Sciatic nerve (tissue), 2 donors: Measurements from ENCODE around the gene PCDHGB2. TPM values are rescaled to one million over a fixed set of nuclear protein-coding genes. Genes with fewer than 3 reads are reported as not detected.
"Not testable (repeated sequence)": the region's sequence is repeated elsewhere in the genome, so short reads cannot be mapped to it uniquely, and the experiment has no call there.

Experiments used
- ATAC-seq: fragments of 200-7000 bp; cut with Tn5 transposase; one replicate; pipeline ENCODE4 v1.9.1; 2020; ENCODE audit warnings: mild to moderate bottlenecking, moderate library complexity
- DNase-seq: peaks from one replicate; pipeline ENCODE4 v3.0.0-alpha.2; 2020; ENCODE audit warnings: low spot score
- intact Hi-C: fragments of 100-400 bp; cut with DNase I; formaldehyde crosslinking; loops from one replicate; pipeline ENCODE4 v1.14.2; 2022
- total RNA-seq: library from RNA; stranded (reverse); fragmentation: NEBNext Ultra II Directional; extraction: Animal tissue kit (Norgen Biotek cat#: 25700); gene quantifications from one replicate; pipeline ENCODE4 v1.2.1, GENCODE V29; 2021
- donor health status: DM: no; HTN: no; CAD: no.
- donor health status: DM: no; HTN: no; CAD: no.

PCDHGB2 gene
- total RNA-seq, 1 donor from 2014 or later, result 10.2 TPM

DNA sequence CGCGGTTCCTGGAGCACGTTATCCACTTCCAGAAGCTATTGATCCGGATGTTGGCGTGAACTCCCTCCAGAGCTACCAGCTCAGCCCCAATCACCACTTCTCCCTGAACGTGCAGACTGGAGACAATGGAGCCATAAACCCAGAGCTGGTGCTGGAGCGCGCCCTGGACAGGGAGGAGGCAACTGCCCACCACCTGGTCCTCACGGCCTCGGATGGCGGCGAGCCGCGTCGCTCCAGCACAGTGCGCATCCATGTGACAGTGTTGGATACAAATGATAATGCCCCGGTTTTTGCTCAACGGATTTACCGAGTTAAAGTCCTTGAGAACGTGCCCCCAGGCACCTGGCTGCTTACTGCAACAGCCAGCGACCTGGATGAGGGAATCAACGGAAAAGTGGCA is 43.6 kb downstream of the PCDHGB2 start:
- intact Hi-C loops, result no loop called here
- no peak for ATAC-seq
- no peak for DNase-seq

DNA sequence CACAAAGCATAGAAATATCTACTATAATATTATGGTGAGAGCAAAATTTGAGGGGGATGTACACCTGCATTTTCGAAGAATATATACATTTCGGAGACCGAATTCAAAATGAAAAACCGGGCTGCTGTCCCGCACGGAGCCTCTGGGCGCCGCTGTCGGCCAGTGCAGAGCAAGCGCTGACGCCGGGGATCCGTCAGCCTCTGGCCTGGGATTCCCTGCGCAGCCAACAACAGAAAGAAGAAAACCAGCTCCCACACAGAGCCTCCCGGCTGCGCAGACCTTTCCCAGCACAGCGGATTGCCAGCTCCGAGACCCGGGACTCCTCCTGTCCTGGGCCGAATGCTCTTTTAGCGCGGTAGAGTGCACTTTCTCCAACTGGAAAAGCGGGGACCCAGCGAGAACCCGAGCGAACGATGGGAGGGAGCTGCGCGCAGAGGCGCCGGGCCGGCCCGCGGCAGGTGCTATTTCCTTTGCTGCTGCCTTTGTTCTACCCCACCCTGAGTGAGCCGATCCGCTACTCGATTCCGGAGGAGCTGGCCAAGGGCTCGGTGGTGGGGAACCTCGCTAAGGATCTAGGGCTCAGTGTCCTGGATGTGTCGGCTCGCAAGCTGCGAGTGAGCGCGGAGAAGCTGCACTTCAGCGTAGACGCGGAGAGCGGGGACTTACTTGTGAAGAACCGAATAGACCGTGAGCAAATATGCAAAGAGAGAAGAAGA is 48.2 kb downstream of the PCDHGB2 start, which contains the start of gene PCDHGB6:
Gene PCDHGB6, plus strand, starts transcription at position 232 of the 716 bp plus-strand sequence. Its CDS starts 182 bp downstream, at position 414.
- DNase-seq (peak; percentile 66), ATAC-seq (peak; percentile 84)
- intact Hi-C loops, result not testable (repeated sequence)

DNA sequence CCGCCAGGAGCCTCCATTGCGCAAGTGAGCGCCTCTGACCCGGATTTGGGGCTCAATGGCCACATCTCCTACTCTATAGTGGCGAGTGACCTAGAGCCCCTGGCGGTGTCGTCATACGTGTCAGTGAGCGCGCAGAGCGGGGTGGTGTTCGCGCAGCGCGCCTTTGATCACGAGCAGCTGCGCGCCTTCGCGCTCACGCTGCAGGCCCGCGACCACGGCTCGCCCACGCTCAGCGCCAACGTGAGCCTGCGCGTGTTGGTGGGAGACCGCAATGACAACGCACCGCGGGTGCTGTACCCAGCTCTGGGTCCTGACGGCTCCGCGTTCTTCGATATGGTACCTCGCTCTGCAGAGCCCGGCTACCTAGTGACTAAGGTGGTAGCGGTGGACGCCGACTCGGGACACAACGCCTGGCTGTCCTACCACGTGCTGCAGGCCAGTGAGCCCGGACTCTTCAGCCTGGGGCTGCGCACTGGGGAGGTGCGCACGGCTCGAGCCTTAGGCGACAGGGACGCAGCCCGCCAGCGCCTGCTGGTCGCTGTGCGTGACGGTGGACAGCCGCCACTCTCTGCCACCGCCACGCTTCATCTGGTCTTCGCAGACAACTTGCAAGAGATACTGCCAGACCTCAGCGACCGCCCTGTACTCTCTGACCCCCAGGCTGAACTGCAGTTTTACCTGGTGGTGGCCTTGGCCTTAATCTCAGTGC is 50.0 kb downstream of the PCDHGB2 start:
- intact Hi-C loops, result no loop called here
- ATAC-seq (no peak), DNase-seq (no peak)

DNA sequence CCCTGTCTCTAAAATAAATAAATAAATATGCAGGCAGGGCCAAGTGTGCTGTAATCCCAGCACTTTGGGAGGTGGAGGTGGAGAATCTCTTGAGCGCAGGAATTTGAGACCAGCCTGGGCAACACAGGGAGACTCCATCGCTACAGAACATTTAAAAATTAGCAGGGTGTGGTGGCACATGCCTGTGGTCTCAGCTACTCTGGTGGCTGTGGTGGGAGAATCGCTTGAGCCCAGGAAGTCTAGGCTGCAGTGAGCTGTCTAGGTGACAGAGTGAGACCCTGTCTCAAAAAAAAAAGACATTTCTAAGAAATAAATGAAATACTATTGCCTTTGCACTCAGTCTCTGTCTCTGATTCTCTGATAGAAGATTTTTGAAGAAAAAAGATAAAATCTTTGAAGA is 51.8 kb downstream of the PCDHGB2 start:
- intact Hi-C loops, result no loop called here
- ATAC-seq, result no peak
- DNase-seq, result no peak

Other genes starting within 250 kb of the PCDHGB2 start
- 12.2 TPM for gene PCDHB4, start 238.2 kb upstream of the PCDHGB2 start, total RNA-seq
- gene PCDHB5, start 224.8 kb upstream of the PCDHGB2 start, total RNA-seq, result 4.4 TPM
- gene PCDHB6, start 209.9 kb upstream of the PCDHGB2 start, total RNA-seq, result 2.4 TPM
- gene PCDHB7, start 187.3 kb upstream of the PCDHGB2 start, total RNA-seq, result 5.0 TPM
- 4.5 TPM for gene PCDHB8, start 182.2 kb upstream of the PCDHGB2 start, total RNA-seq
- 9.5 TPM for gene PCDHB16, start 177.6 kb upstream of the PCDHGB2 start, total RNA-seq
- gene PCDHB9, start 172.8 kb upstream of the PCDHGB2 start, total RNA-seq, result 3.7 TPM
- 5.3 TPM for gene PCDHB10, start 167.6 kb upstream of the PCDHGB2 start, total RNA-seq
- gene PCDHB11, start 160.4 kb upstream of the PCDHGB2 start, total RNA-seq, result 9.9 TPM
- gene PCDHB12, start 151.3 kb upstream of the PCDHGB2 start, total RNA-seq, result 6.6 TPM
- 4.9 TPM for gene PCDHB13, start 146.1 kb upstream of the PCDHGB2 start, total RNA-seq
- gene PCDHB14, start 136.7 kb upstream of the PCDHGB2 start, total RNA-seq, result 5.3 TPM
- 7.3 TPM for gene PCDHB15, start 114.6 kb upstream of the PCDHGB2 start, total RNA-seq
- 1.4 TPM for gene SLC25A2, start 55.9 kb upstream of the PCDHGB2 start, total RNA-seq
- gene TAF7, start 39.2 kb upstream of the PCDHGB2 start, total RNA-seq, result 84.3 TPM
- gene PCDHGA1, start 29.5 kb upstream of the PCDHGB2 start, total RNA-seq, result 1.4 TPM
- gene PCDHGA2, start 21.2 kb upstream of the PCDHGB2 start, total RNA-seq, result 13.5 TPM
- 6.7 TPM for gene PCDHGA3, start 16.2 kb upstream of the PCDHGB2 start, total RNA-seq
- 7.8 TPM for gene PCDHGB1, start 9.9 kb upstream of the PCDHGB2 start, total RNA-seq
- gene PCDHGA4, start 5.0 kb upstream of the PCDHGB2 start, total RNA-seq, result 10.6 TPM
- gene PCDHGA5, start 4.2 kb downstream of the PCDHGB2 start, total RNA-seq, result 8.8 TPM
- 9.7 TPM for gene PCDHGB3, start 10.2 kb downstream of the PCDHGB2 start, total RNA-seq
- 10.3 TPM for gene PCDHGA6, start 13.9 kb downstream of the PCDHGB2 start, total RNA-seq
- gene PCDHGA7, start 22.7 kb downstream of the PCDHGB2 start, total RNA-seq, result 7.3 TPM
- 9.0 TPM for gene PCDHGB4, start 27.7 kb downstream of the PCDHGB2 start, total RNA-seq
- 5.3 TPM for gene PCDHGA8, start 32.6 kb downstream of the PCDHGB2 start, total RNA-seq
- gene PCDHGB5, start 38.0 kb downstream of the PCDHGB2 start, total RNA-seq, result 16.3 TPM
- gene PCDHGA9, start 42.8 kb downstream of the PCDHGB2 start, total RNA-seq, result 10.7 TPM
- 12.4 TPM for gene PCDHGB6, start 48.0 kb downstream of the PCDHGB2 start, total RNA-seq
- gene PCDHGA10, start 53.0 kb downstream of the PCDHGB2 start, total RNA-seq, result 8.9 TPM
- 18.9 TPM for gene PCDHGB7, start 57.7 kb downstream of the PCDHGB2 start, total RNA-seq
- 7.8 TPM for gene PCDHGA11, start 61.1 kb downstream of the PCDHGB2 start, total RNA-seq
- 12.1 TPM for gene PCDHGA12, start 70.5 kb downstream of the PCDHGB2 start, total RNA-seq
- gene PCDHGC3, start 116.0 kb downstream of the PCDHGB2 start, total RNA-seq, result 71.4 TPM
- 4.5 TPM for gene PCDHGC4, start 125.0 kb downstream of the PCDHGB2 start, total RNA-seq
- 3.8 TPM for gene PCDHGC5, start 129.1 kb downstream of the PCDHGB2 start, total RNA-seq